Stimulated activated CD8-positive, alpha-beta memory T cell treated with anti-CD3 and anti-CD28 coated beads, Interleukin-15, amount 100 ng/mL, for 4 hours (primary cell): ENCODE data around the gene ERCC6.
A peak's percentile ranks its signal among the peaks of the same experiment; 100 is the strongest.

Source experiments
- DNase-seq, 2 donors: peaks; one replicate each; pipeline ENCODE4 v3.0.0-alpha.2; 2020; ENCODE audit warnings: low read depth in 2 of 2

The ERCC6 gene

GRCh38 chr10:49538381-49539319 lies at the start of gene ERCC6:
ERCC6 (minus strand) TSS chr10:49539121.
- peak; percentile 92 to 94 for DNase-seq

GRCh38 chr10:49587981-49588380 lies 49.1 kb upstream of the ERCC6 start:
- DNase-seq, result no peak

DNA sequence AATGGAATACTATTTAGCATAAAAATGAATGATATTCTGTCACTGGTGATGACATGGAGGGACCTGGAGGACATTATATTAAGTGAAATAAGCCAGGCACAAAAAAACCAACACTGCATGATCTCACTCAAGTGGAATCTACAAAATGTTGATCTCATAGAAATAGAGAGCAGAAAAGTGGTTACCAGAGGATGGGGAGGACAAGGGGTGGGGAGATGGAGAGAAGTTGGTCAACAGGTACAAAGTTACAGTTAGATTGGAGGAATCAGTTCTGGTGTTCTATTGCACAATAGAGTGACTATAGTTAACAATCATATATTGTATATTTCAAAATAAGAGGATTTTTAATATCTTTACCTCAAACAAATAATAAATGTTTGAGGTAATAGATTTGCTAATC lies 46.5 kb upstream of the ERCC6 start:
- no peak for DNase-seq

GRCh38 chr10:49579621-49580020 lies 40.7 kb upstream of the ERCC6 start:
- no peak for DNase-seq

GRCh38 chr10:49578392-49578791 lies 39.5 kb upstream of the ERCC6 start:
- DNase-seq, result no peak

DNA sequence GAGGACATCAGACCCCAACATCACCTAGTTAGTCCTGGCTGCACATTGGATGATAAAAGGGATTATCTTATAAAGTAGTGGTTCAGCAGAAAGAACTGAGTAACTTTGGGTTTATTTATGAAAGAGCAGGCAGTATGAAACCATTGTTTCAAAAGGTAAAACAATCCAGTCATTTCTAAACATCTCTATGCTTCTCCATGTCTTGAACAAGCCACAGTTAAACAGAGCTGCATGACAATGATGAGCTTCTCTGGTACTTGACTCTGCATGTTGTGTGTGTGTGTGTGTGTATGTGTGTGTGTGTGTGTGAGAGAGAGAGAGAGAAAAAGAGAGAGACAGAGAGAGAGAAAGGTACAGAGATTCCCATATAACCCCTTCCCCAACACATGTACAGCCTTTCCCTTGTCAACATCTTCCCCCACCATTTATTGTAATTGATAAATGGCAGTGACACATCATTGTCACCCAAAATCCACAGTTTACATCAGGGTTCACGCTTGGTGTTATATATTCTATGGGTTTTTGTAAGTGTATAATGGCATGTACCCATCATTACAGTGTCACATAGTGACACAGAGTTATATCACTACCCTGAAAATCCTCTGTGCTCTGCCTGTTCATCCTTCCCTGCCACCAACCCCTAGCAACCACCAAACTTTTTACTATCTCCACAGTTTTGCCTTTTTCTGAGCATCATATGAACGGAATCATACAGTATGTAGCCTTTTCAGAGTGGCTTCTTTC lies 38.4 kb upstream of the ERCC6 start:
- no peak for DNase-seq

GRCh38 chr10:49575489-49576072 lies 36.7 kb upstream of the ERCC6 start:
- DNase-seq, result no peak

DNA sequence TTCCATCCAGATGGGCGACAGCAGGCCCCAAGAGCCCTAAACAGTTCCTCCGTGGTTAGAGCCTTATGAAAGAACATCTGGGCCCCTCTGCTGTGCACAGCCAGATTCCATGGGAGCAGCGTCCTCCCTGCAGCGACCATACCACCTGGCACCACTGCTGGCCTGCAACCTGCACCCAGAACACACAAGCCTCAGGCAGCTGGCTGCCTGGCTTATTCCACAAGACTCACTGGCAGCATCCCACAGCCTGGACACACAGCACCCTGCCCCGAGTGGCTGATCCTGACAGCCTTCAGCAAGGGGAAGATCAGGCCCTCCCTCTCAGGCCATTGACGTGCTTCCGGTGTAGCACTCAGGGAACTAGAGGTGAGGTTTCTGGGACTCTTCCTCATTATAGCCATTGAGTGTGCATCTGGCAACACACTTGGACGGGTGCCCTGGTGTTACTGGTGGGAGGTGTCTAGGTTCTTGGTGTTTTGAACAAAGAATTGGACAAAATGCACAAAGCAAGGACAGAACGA lies 33.7 kb upstream of the ERCC6 start:
- DNase-seq, result no peak

GRCh38 chr10:49571388-49571787 lies 32.5 kb upstream of the ERCC6 start:
- no peak for DNase-seq

DNA sequence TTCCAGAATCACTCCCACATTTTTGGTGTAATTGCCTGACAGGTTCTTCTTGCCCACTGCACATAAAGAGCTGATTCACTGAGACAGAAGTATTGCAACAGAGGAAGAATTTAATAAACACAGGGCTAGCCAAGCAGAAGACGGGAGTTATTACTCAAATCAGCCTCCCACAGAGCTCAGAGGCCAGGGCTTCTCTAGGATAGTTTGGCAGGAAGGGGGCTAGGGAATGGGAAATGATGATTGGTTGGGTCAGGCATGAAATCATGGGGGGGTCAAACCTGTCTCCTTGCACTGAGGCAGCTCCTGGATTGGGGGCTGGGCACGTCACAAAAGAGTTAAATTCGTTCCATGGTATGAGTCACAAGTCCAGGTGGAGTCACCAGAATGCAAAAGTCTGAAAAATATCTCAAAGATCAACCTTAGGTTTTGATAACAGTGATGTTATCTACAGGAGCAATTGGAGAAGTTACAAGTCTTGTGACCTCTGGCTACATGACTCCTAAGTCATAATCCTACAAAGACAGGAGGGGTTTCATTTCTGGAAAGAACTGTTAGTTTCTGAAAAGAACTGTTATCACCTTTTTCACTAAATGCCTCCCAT lies 30.2 kb upstream of the ERCC6 start:
- DNase-seq, result no peak

GRCh38 chr10:49568235-49568634 lies 29.3 kb upstream of the ERCC6 start:
- DNase-seq, result no peak

- no peak for DNase-seq
Measured at GRCh38 chr10:49567810-49568209, 28.9 kb upstream of the ERCC6 start.

DNA sequence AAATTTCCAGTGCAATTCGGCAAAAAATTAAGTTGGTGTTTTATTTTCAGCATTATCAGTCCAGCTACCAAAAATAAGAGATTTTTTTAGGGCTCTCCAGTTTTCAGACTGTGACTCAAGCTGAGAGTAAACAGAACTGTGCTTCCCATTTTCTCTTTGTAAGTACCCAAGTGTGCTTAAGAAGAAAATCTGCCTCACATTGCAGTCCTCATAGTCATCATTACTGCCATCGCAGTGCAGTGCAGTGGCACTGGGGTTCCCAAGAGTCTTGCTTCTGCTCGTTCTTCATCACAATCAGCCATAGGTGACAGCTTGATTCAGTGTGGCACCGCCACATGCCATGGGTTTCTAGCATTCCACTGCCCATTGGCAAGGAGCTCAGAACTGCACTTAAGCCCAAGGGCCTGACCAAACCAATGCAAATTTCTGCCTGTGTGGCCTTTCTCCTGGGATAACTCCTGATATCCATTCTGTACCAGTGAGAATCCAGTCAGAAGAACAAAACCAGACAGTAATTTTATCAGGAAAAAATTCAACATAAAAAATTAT lies 25.6 kb upstream of the ERCC6 start:
- DNase-seq, result no peak

DNA sequence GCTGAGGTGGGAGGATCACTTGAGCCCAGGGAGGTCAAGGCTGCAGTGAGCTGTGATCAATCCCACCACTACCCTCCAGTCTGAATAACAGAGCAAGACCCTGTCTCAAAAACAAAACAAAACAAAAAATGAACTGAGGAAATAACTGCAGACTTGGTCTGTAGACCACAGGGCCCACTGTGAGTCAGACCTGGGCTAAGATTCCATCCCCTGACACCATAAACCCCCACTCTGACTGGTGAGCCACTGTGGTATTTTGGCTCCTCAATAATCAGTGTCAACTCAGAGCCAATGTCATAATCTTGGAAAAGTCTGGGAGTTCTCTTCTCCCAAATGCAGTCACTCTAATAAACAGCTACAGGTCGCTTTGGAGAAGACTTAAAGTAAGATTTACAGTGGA lies 24.0 kb upstream of the ERCC6 start:
- DNase-seq, result no peak

DNA sequence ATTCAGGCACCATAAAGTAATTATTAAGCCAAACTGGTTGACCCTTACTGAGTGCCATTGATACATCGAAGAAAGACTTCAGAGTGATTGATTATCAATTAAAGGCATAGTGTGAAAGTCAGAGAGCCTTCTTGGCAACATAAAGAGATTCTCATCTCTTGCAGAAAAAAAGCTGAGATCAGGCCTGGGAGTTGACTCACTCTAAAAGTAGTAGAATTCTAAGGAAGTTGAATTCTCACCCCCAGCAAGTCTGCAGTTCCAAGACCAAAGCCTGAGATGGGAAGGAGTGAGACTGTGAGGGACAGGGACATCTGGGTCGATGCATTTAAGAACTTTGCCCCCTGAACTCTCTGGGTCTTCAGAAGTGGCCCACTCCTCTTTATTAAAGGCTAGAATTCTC lies 21.6 kb upstream of the ERCC6 start:
- DNase-seq, result no peak

DNA sequence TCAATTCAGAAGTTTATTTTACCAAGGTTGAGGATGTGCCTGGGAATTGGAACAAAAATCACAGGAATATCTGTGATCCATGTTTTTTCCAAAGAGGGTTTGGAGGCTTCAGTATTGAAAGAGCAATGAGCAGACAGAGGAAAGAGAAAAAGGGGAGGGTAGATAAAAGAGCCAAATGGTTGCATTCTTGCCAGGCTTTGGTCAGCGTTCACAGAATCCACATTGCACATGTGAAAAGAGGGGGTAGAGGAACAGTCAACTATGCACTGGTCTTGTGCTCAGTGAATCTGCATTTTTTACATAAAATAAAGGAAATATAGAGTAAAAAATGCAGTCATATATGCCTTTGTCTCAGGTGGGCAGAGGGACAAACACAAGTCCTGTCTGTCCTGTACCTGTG lies 20.6 kb upstream of the ERCC6 start:
- DNase-seq, result no peak

DNA sequence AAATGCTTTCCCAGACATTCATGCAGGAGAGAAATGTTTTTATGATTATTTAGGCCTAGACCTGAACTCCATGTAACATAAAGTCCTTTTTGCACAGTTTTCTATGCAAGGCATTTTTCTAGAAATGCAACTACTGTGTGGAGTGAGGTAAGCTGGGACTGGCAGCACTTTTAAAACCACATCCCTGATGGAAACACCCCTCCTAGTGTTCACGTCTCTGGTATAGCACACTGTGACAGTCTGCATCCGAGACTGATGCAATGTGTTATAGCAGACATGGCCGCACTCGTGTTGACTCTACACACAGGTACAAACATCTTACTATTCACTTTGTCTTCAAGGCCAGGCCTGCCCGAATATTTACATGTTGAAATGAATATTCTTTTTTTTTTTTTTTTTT lies 19.3 kb upstream of the ERCC6 start:
- no peak for DNase-seq

- no peak for DNase-seq
Measured at GRCh38 chr10:49557681-49558080, 18.8 kb upstream of the ERCC6 start.

DNA sequence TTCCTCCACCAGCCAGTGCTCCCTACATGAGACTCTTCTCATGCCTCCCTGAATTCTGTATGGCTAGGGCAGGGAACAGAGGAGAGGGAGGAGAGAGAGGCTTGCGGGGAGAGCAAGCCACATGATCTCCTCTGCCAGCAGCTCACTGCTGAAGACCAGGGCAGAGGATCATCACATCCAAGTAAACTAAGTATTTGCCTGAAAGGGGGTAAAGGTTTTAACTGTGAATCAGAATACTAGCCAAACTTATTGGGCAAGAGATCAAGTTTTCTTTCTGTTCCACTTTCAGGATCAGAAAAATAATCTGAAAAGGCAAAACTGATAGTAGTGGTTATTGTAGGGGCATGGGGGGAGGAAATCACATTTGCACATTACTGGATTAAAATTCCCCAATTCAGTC lies 17.8 kb upstream of the ERCC6 start:
- no peak for DNase-seq

DNA sequence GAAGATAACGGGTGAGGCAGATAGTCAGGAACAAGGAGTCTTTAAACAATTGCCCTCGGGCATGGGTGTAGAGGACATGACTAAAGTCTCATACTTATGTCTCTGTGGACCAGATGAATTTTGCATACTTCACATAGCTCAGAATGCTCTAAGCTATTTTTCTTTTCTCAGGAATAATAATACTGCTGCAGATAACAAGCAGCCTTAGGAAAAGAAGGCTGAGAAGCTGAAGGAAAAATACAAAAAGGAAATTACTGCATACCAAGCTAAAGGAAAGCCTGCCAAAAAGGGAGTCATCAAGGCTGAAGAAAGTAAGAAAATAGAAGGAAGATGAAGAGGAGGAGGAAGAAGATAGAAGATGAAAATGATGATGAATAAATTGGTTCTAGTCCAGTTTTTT lies 13.4 kb upstream of the ERCC6 start:
- DNase-seq, result no peak

DNA sequence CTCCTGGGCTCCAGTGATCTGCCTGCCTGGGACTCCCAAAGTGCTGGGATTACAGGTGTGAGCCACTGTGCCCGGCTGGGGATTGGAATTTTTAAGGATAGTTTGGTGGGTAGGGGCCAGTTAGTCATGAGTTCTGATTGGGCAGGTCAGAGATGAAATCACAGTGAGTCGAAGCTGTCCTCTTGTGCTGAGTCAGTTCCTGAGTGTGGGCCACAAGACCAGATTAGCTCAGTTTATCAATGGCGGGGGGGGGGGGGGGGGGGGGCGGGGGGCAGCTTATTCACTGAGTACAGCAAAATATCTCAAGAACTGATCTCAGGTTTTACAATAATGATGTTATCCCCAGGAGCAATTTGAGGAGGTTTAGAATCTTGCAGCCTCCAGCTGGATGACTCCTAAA lies 11.6 kb upstream of the ERCC6 start:
- no peak for DNase-seq
